NOMO-1 treated with DMSO at 0.1 percent for 48 hours (cell line): ENCODE results near the gene EPB41L1.
A peak's percentile ranks its signal among the peaks of the same experiment; 100 is the strongest.

Source experiments
- DNase-seq: peaks from one replicate; lab custom pipeline; 2025; ENCODE audit not compliant: unreplicated experiment; lab: John Stamatoyannopoulos, UW

EPB41L1 gene

DNA sequence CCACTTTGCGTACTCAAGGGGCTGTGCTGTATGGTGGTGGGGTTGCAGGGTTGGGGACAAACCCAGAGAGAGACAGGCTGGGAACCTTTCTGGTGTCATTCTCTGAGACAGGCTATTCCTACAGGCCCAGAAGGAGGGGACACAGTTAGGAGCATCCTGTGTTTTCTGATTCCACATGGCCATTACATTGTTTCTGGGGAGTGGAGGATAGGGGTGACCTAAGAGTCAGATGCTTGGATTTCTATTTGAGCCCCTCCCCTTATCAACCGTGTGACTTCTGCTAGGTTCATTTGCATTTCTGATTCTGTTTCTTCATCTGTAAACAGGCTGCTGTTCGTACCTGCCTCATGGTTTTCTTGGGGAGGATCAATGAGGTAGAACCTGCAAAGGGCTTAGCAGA, 29.4 kb upstream of the EPB41L1 start:
- no peak for DNase-seq

DNA sequence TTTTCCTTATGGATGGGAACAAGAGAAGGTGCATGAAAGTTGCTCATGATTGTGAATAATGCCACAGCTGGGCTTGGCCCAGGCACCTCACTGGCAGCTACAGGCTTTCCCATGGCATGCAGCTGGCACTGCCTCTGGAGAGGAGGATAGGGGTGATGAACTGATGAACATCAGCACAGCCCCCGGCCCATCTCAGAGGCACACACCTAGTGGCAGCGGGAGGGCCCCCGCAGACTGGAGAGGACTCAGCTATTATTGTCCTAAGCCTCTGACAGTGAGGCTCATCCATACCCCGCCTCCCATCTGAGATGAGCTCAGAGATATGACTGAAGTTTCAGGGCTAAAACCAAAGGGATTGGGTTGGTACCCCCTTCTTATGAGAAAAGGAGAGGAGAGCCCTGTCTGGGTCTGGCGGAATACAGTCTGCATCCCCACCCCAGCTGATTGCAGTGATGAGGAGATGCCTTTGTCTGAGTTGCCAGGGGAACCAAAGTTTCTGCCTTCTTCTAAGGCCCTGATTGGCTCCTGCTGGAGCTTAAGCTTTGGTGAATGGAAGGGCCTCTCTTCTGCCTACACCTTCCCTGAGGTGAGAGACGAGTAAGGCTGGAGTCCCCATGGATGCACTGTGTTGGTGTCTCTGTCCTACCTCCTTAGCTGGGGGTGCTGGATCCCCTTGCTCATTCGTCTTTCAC, 27.6 kb upstream of the EPB41L1 start:
- DNase-seq, result no peak

DNA sequence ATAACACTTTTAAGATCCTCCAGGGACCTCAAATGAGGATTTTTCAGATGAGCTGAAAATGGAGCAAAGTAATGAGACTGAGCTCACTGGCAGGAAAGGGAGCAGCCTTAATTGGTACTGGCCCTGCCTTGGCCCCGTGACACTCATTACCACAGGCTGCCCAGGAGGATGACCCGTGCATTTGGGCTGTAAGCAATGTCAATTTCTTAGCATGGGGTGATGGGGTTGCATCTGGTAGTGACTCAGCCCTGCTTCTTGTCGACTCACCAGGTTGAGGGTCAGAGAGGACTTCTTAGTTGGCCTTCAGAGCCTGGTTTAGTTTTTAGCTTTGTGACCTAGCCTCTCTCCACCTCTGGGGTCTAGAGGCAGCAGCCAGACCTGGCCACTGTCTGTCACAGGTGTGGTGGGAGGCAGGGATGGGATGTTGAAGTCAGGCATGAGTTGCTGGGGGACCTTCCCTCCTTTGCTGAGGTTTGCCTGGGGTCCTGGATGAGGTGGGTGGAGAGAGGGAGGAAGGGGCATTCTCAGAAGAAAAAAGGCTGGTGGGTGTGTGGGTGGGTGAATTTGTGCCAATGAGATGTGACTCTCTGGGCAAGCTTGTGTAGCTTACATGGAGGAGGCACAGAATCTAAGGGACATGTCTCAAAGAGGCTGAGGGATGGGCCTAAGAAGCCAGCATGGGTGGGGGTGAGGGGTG, 25.9 kb upstream of the EPB41L1 start:
- DNase-seq, result no peak

DNA sequence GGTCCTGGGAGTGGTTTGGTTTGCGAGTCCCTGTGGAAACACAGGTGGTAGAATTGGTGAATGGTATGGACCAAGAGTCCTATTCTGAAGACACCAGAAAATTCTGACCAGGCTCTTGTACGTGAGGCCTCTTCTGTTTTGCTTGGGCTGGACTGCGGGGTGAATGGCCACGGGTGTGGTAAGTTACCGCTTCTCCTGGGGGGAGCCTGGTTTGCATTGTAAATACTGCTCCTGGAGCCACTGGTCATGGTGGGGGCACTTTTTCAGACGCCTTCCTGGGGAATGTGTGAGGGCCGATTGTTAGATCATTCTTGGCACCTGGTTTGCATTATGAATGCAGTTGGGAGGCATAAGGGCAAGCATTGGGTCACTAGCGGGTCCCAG, 25.4 kb upstream of the EPB41L1 start:
- DNase-seq, result no peak

DNA sequence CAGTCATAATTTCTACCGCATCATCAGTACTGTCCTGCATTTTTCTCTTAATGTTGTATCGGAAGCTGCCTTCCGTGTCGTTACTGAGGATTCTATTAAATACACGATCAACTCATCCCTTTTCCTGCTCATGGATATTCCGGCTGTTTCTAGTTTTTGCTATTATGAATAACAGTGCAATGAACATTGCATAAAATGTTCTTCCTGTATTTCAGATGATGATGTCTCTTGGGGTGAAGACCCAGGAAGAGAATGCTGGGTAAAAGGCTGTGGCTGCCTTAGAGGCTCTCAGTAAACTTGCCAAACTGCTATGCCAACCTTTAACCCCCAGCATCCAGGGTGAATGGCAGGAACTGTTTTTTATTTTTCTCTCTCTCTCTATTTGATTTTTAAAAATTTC, 24.1 kb upstream of the EPB41L1 start:
- no peak for DNase-seq

DNA sequence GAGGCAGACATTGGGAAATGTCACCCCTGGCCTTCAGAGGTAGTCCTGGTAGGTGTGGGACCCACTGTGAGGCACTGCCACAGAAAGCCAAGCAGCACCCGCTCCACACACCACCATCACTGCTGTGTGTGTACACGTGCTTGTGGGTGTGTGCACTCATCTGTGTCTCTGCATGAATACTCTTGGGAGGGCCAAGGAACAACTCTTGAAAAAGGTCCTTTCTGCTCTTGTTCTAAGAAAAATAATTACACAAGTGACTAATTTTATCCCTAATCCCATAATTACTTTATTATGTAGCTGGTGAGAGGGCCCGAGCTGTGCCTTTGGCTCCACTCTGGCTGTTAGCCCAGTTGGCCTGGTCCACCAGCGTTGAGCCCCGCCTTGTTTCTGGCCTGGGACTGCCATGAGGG, 21.7 kb upstream of the EPB41L1 start:
- DNase-seq, result no peak

DNA sequence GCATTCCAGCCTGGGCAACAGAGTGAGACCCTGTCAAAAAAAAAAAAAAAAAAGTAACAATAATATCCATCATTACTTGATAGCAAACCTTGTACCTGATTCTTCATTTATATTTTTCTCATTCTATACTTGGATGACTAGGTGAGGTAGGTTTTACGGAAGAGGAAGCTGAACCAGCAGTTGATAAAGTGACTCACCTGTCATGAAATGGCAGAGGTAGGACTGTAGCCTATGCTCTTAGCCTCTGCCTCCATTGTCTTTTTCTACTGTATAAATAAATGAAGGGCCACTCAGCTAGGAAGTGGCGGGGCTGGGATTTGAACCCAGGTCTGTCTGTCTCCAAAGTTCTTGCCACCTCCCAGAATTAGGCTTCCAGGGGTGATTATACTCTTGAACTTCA, 20.7 kb upstream of the EPB41L1 start:
- DNase-seq, result no peak

DNA sequence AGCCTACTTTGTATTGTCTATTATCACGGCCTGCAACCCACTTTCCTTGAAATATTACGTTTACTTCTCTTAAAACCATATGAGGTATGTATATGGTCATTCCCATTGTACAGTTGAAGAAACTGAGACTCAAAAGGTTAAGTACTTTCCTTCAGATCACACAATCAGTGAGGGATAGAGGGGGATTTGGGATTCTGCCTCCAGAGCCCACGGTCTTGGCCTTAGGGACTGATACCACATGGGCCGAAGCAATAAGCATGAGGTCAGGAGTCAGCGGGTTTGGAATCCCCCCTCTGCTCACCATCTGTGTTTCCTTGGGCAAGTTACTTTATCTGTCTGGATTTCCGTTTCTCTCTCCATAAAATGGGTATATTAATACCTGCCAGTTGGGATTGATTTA, 19.4 kb upstream of the EPB41L1 start:
- DNase-seq, result no peak

DNA sequence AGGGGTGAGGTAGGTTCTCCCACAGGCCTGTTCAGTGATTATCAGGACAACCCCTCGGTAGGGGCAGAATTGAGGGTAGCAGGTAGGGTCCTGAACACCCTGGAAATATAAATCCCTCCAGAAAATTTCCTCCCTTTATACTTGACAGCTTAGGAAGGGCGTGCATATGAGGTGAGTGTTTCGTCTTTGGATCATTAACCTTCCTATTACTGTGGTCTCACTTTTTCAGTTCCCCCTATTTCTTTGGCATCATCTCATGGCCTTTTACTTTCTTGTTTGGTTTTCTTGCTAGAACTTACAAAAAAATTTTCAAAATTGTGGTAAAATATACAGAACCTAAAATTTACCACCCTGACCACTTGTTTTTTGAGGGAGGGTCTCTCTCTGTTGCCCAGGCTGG, 18.7 kb upstream of the EPB41L1 start:
- no peak for DNase-seq

DNA sequence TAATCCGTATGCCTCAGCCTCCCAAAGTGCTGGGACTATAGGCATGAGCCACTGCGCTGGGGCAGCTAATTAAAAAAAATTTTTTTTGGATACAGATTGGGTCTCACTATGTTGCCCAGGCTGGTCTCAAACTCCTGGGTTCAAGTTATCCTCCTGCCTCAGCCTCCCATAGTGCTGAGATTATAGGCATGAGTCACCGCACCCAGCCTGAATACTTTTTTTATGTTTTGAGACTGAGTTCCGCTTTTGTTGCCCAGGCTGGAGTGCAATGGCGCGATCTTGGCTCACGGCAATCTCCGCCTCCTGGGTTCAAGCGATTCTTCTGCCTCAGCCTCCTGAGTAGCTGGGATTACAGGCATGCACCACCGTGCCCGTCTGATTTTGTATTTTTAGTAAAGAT, 17.2 kb upstream of the EPB41L1 start:
- peak; percentile 51 for DNase-seq

DNA sequence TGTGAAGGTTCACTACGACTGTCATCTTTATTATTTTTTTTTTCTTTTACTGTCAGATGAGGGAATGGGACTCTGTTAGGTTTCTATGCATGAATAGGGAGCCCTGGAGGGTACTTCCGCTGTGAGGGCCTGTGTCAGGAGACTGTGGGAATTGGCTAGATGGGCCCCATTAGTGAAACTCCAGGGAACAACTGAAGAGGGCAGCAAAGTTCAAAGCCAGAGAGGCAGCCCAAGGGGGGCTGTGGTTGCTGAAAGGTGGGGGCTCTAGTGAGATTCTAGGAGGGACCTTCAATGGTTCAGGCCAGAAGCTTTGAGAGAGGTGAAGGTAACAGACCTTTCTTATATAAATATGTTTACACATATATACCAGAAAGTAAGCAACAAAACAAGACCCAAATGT, 13.2 kb upstream of the EPB41L1 start:
- DNase-seq, result no peak

DNA sequence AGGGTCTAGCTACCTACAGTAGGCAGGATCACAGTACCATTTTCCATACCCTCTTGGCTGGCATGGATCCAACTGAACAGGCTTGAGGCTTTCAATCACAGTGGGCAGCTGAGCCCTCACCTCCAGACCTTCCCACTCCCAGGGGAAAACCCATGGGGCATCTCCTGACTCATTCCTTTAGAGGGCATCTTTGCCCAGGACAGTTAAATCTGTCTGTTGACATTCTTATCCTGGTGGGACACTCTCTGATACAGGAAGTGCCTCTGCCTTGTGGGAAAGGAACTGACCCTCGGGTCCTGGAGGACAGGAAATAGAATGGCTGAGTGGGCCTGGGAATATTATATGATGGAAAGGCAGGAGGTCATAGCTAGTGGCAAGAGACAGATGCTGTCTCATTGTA, 10.2 kb upstream of the EPB41L1 start:
- DNase-seq, result no peak

DNA sequence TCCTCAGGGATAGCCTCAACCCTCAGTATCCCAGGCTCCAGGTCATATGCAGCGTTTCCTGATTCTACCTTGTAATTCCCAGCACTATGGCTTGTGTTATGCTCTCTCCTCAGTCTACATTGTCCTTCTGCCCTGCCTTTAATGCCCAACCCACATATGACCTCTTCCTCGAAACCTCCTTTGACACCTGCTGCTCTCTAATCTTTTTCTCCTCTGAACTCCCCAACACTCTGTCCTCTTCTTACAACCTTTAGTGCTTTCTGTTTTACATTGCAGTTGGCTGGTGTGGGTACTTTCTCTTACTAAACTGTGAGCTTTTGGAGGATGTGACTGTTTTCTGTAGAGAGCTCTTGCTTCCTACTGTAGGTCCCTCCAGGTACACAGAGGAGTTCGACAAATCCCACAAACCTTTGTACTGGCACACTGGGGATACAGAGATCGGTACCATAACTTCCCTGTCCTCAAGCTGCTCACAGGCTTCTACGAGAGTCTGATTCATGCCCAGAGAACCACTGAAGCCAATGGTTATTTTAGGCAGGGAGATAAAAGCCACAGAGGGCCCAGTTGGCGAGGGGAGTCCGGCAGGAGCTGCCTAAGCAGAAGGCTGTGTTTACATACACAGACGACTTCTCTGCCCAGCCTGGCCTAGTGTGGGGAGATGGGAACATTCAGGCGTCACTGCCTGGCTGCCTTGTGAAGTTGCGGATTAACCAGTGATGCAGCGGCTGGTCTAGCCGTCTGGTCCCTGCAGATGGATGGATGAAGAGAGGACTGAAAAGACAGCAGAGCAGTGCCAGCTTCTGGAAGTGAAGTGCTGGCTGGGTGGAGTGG, 8.4 kb upstream of the EPB41L1 start:
- no peak for DNase-seq

DNA sequence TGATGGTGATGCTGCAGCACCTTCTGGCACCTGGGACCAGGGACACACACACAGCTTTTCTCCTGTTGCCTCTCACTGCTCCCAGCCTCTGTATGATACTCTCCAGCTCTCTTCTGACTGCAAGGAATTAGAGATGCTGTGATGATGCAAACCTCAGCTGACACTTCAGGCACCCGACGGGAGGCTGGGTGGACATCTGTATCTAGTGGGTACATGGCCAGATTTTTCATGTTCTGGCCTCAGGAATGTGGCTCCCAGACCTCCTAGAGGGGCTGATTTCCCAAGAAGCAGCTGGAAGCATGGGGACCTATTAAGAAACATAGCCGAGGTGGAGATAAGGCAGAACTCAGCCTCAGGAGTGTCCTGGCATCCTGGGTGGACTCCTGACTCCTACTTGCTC, 6.8 kb upstream of the EPB41L1 start:
- DNase-seq, result no peak

DNA sequence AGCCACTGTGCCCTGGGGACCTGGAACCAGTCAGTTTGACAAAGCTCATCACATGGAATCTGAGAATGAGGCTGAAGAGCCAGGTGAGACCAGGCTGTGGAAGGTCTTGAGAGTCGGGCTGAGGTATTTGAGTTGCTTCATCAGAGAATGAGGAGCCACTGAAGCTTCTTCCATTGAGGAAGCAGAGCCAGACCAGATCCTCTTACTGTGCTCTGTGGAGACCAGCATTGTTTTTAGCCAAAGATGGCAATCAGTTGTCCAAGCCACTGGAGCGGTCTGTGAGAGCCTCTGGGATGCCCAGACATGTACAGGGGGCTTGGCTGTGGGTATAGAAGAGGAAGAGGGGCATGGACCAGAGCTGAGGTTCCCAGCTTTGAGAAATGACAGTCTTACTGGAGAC, 6.1 kb upstream of the EPB41L1 start:
- DNase-seq, result no peak

DNA sequence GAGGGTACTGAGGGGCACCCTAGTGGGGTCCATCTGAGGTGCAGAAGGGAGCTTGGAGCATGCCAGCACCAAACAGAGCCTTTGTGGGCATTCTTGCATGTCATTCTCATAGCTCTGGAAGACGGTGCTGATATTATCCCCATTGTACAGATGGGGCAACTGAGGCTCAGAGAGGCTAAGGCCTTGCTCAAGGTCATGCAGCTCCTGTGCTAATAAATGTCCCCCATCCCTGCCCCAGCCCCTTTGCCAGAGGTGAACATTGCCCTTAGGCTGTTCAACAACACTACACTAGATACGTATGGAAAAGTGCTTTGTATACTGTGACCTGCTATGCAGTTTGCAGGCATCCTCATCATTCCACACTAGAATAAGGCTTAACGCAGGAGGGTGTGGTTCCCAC, 5.5 kb upstream of the EPB41L1 start:
- no peak for DNase-seq

DNA sequence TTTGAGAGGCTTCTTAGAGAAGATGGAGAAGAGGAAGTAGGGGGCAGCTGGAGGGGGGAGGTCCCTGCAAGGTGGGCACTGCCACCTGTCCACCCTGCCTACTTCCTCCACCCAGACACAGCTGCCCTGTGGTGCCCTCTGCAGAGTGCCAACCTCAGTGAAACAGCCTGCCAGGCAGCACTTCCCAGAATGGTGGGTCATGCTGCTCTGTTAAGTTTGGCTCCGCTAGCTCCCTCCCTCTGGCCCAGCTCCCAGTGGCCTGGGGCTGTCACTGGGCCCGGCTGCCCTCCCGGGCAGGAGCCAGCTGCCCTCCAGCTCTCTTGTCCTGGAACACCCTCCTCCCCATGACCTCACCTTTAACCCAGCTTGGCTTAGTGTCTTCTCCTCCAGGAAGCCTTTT, 5.1 kb upstream of the EPB41L1 start:
- DNase-seq, result no peak

DNA sequence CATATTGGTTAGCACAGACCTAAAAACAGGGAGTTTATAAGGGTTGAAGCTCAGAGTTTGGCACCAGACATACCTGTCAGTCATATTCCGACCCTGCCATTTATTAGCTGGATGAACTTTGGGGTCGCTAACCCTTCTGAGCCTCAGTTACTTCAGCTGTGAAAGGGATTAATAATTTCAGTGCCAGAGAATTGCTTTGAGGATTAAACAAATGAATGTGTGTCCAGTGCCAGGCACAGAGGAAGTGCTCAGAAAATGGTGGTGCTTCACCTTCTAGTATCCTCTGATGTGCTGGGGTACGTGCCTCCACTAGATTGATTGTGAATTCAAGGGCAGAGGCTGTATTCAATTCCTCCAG, 4.1 kb upstream of the EPB41L1 start:
- no peak for DNase-seq

DNA sequence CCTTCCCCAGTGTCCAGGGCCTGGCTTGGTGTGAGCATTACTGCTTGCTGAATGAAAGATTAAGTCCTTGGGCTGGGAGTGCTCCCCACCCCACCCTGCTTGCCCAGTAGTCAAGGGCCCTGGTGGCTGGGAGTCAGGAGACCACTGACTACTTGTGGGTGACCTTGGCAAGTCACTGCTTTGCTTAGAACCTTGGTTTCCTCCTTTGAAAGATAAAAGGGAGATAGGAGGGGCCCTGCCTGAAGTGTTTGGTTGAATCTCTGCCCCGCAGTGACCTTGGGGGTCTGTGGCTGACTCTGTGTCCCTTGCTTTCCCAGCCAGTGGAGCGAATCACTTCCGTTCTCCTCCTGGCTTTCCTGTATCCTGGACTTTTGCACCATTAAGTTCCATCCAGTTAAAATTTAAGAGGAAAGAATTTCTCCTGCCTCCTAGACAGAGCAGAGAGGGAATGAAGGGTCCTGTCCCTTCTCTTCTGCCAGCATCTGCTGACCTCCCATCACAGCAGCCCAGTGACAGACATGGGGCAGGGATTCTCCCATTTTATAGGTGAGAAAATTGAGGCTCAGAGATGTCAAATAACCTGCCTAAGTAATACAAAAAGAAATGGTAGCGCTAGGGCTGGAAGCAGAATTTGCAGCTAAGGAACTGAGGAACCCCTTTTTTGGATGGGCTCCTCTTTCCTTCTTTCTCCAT, 3.5 kb upstream of the EPB41L1 start:
- DNase-seq, result no peak

DNA sequence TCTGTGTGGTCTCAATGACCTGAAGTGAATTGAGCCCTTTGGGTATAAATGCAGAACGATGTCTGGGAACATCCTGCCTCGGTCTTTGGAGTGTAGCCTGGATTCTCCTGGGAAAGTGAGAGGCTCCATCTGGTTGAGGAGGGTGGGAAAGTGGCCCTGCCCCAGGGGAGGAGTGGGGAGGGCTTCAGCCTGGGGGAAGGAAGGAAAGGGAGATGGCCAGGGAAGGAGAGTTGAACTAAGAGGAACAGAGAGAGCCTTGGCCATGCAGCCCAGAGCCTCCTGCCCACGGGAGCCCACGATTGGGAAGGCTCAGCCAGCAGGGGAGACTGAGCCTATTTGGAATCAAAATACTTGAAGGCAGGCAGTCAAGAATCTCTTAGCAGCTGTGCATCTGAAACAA, 2.3 kb upstream of the EPB41L1 start:
- no peak for DNase-seq

DNA sequence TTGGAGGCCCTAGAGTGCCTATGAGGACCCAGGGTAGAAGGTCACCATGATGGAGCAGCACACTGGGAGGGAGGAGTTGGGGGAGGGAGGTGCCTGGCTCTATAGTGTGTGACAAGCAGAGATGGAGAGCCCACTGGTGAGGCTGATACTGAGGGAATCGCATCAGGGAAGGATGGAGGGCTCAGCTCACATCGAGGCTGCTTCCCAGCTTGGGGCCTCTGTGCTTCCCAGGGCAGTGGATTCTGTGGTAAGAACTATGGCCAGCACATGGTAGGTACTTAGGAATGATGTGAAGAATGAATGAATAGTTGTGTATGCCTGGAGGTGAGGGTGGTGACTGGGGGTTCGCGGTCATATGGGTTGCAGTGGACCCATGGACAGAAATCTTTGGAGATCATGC, 1.3 kb upstream of the EPB41L1 start:
- DNase-seq, result no peak
